Lung (tissue), 12 donors: Measurements from ENCODE around the gene HIBADH. TPM values are rescaled to one million over a fixed set of nuclear protein-coding genes. Genes with fewer than 3 reads are reported as not detected.

ENCODE experiments used
- ATAC-seq: fragments of 200-7000 bp; cut with Tn5 transposase; one replicate; pipeline ENCODE4 v1.9.1; 2020; ENCODE audit warnings: moderate number of reproducible peaks; ENCODE audit not compliant: insufficient read depth, low FRiP score
- DNase-seq, 3 donors: peaks; one replicate each; pipeline ENCODE4 v3.0.0-alpha.2; 2013 to 2017
- H3K27ac ChIP-seq, 2 donors: one replicate each; pipeline ENCODE4 v1.5.1; 2013; ENCODE audit warnings: mild to moderate bottlenecking in 2 of 2, moderate library complexity in 2 of 2, control low read depth in 1 of 2, inconsistent platforms in 1 of 2, low read depth in 1 of 2, low read length in 1 of 2
- H3K27me3 ChIP-seq, 3 donors: one replicate each; pipeline ENCODE4 v1.5.1; 2013; ENCODE audit warnings: low read length in 2 of 3; ENCODE audit not compliant: control insufficient read depth in 3 of 3, insufficient read depth in 3 of 3
- H3K36me3 ChIP-seq, 4 donors: one replicate each; pipeline ENCODE4 v1.5.1; 2013; ENCODE audit warnings: low read length in 4 of 4, mild to moderate bottlenecking in 1 of 4, moderate library complexity in 1 of 4; ENCODE audit not compliant: control insufficient read depth in 4 of 4, insufficient read depth in 4 of 4
- H3K4me1 ChIP-seq, 5 donors: one replicate each; pipeline ENCODE4 v1.5.1; 2013; ENCODE audit warnings: low read length in 5 of 5, mild to moderate bottlenecking in 2 of 5, moderate library complexity in 1 of 5; ENCODE audit not compliant: control insufficient read depth in 5 of 5, insufficient read depth in 5 of 5
- H3K4me3 ChIP-seq: one replicate; pipeline ENCODE4 v1.5.1; 2013; ENCODE audit warnings: mild to moderate bottlenecking, control low read depth, moderate library complexity
- H3K9ac ChIP-seq, 2 donors: one replicate each; pipeline ENCODE4 v1.5.1; 2013; ENCODE audit warnings: low read length in 2 of 2, control low read depth in 1 of 2; ENCODE audit not compliant: insufficient read depth in 1 of 2
- H3K9me3 ChIP-seq, 4 donors: one replicate each; pipeline ENCODE4 v1.5.1; 2013; ENCODE audit warnings: low read length in 3 of 4, mild to moderate bottlenecking in 1 of 4, moderate library complexity in 1 of 4; ENCODE audit not compliant: control insufficient read depth in 4 of 4, insufficient read depth in 3 of 4
- CTCF ChIP-seq: IDR thresholded peaks from 2 replicates; pipeline ENCODE4 v1.5.1; 2012; ENCODE audit warnings: mild to moderate bottlenecking; ENCODE audit errors: control extremely low read depth, extremely low read depth
- WGBS, 2 donors: extraction: QIAGEN DNeasy Blood & Tissue Kit; methylation state at CpG; one replicate each; pipeline ENCODE4 v1.1.7; 2013; 5-methylcytosine and 5-hydroxymethylcytosine counted together
- polyA plus RNA-seq, 2 donors: library from polyadenylated mRNA; stranded (reverse); fragments of 200-250 nt; gene quantifications; one replicate each; pipeline ENCODE4 v1.2.1, GENCODE V29; 2013
- total RNA-seq, 2 donors: library from RNA; depleted of rRNA in 1 of 2; stranded (reverse); fragments of >200 nt in 1 of 2; gene quantifications; one replicate each; pipeline ENCODE4 v1.2.1, GENCODE V29; 2014 to 2021
- donor health status: control.
- donor health status: control.
- donor health status: Bipolar disorder and iron deficiency.
- donor health status: healthy.
- donor health status: DM: yes; HTN: yes; CAD: no.

Gene HIBADH
- total and polyA plus RNA-seq, 4 donors, result 13.7 to 39.2 (median 17.4) TPM

- Histone ChIP-seq H3K27ac (no peak overlapping the region), H3K4me1 (no peaks in the 10 kb centered on the region), H3K4me3 (no peak overlapping the region), H3K36me3 (peaks cover 0 to 5% (median under 1%) of the 10 kb centered on the region in 4 donors), H3K9ac (no peak overlapping the region), H3K27me3 (no peaks in the 10 kb centered on the region), H3K9me3 (peaks cover 0 to 4% (median 3%) of the 10 kb centered on the region in 4 donors)
- ATAC-seq (no peak), DNase-seq (no peak)
- WGBS, 2 donors, result 78 to 82% methylated on average over 4 of the region's 4 CpGs
- TF ChIP-seq CTCF, result no peak
Observed at GRCh38 chr7:27564881-27565482, 97.7 kb downstream of the HIBADH start.

GRCh38 chr7:27560706-27561235 lies 101.9 kb downstream of the HIBADH start:
- no peaks in the 10 kb centered on the region for H3K27me3 ChIP-seq
- H3K9me3 ChIP-seq, result peaks cover 0 to 4% (median 0%) of the 10 kb centered on the region in 4 donors
- ATAC-seq (no peak), DNase-seq (no peak)
- H3K27ac ChIP-seq, result no peak overlapping the region
- H3K4me1 ChIP-seq, result no peaks in the 10 kb centered on the region
- no peak overlapping the region for H3K4me3 ChIP-seq
- H3K36me3 ChIP-seq, result peaks cover 0 to 5% (median 0%) of the 10 kb centered on the region in 4 donors
- no peak overlapping the region for H3K9ac ChIP-seq
- no peak for TF ChIP-seq CTCF

GRCh38 chr7:27555670-27556069 lies 107.0 kb downstream of the HIBADH start:
- no peaks in the 10 kb centered on the region for H3K27me3 ChIP-seq
- no peak for TF ChIP-seq CTCF

GRCh38 chr7:27554826-27555225 lies 107.9 kb downstream of the HIBADH start:
- DNase-seq, result no peak
- no peak for TF ChIP-seq CTCF
- 99 to 100% methylated on average over 1 of the region's 1 CpG for WGBS, 2 donors
- Histone ChIP-seq H3K4me1 (no peaks in the 10 kb centered on the region), H3K4me3 (no peak overlapping the region), H3K27ac (no peak overlapping the region), H3K27me3 (no peaks in the 10 kb centered on the region), H3K9ac (no peak overlapping the region), H3K9me3 (no peaks in the 10 kb centered on the region), H3K36me3 (no peaks in the 10 kb centered on the region)
- ATAC-seq, result no peak

More at GRCh38 chr7:27555670-27556069, 107.0 kb downstream of the HIBADH start:
- no peak overlapping the region for H3K9ac ChIP-seq
- 81 to 96% methylated on average over 2 of the region's 2 CpGs for WGBS, 2 donors
- no peaks in the 10 kb centered on the region for H3K4me1 ChIP-seq
- ATAC-seq, result no peak
- no peaks in the 10 kb centered on the region for H3K9me3 ChIP-seq
- no peaks in the 10 kb centered on the region for H3K36me3 ChIP-seq
- no peak overlapping the region for H3K27ac ChIP-seq
- no peak for DNase-seq
- H3K4me3 ChIP-seq, result no peak overlapping the region
